IPS-18c (cell line): ENCODE measurements around the gene CDC7.
A peak's percentile ranks its signal among the peaks of the same experiment; 100 is the strongest.
"Not testable (repeated sequence)": the region's sequence is repeated elsewhere in the genome, so short reads cannot be mapped to it uniquely, and the experiment has no call there.

Experiments
- H3K4me3 ChIP-seq: 2 replicates; pipeline ENCODE4 v1.7.0; 2013; ENCODE audit warnings: low read depth, mild to moderate bottlenecking, low read length, moderate library complexity; ENCODE audit not compliant: insufficient read depth
- H3K9me3 ChIP-seq: one replicate; pipeline ENCODE4 v1.6.1; 2013; ENCODE audit warnings: mild to moderate bottlenecking, low read length, moderate library complexity; ENCODE audit not compliant: control insufficient read depth, insufficient read depth

Gene CDC7

GRCh38 chr1:91500756-91501522 is at the start of gene CDC7:
Gene CDC7, plus strand, starts transcription at chr1:91500851. Its CDS starts 866 bp downstream, at chr1:91501717.
- no peaks in the 10 kb centered on the region for H3K9me3 ChIP-seq
- H3K4me3 ChIP-seq = peak within 1 kb of the TSS; percentile 83

DNA sequence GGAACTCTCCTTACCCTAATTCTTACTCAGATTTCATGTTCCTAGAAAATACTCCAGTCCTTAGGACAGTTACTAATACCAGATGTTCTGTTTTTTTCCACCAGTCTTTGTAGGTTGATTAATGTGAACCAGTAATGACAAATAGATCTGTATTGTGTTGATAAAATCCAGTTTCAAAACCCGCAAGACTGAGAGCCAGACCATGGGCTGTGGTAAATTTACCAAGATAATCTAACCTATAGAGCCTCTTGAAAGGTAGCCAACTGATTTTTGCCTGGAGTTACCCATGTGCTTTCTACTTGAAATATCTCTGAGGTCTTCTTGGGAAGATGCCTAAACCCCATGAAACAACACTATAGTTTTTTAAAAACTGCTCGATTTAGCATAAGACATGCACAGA is 46.5 kb upstream of the CDC7 start:
- no peak overlapping the region for H3K4me3 ChIP-seq
- no peaks in the 10 kb centered on the region for H3K9me3 ChIP-seq

- Histone ChIP-seq H3K9me3 (no peaks in the 10 kb centered on the region), H3K4me3 (no peak overlapping the region)
Observed at GRCh38 chr1:91455334-91455733, 45.3 kb upstream of the CDC7 start.

- no peak overlapping the region for H3K4me3 ChIP-seq
Observed at GRCh38 chr1:91455896-91456295, 44.8 kb upstream of the CDC7 start.

GRCh38 chr1:91465350-91465749 is 35.3 kb upstream of the CDC7 start:
- H3K4me3 ChIP-seq, H3K9me3 ChIP-seq: not testable (repeated sequence)

More at GRCh38 chr1:91455896-91456295, 44.8 kb upstream of the CDC7 start:
- no peaks in the 10 kb centered on the region for H3K9me3 ChIP-seq

GRCh38 chr1:91476533-91477217 is 24.0 kb upstream of the CDC7 start:
- Histone ChIP-seq H3K9me3 (no peaks in the 10 kb centered on the region), H3K4me3 (no peak overlapping the region)

GRCh38 chr1:91487469-91487868 is 13.2 kb upstream of the CDC7 start:
- H3K4me3 ChIP-seq = no peak overlapping the region
- H3K9me3 ChIP-seq = no peaks in the 10 kb centered on the region

- H3K9me3 ChIP-seq = no peaks in the 10 kb centered on the region
- H3K4me3 ChIP-seq = no peak overlapping the region
Observed at GRCh38 chr1:91490501-91490900, 10.2 kb upstream of the CDC7 start.

- H3K4me3 ChIP-seq = no peak overlapping the region
- no peaks in the 10 kb centered on the region for H3K9me3 ChIP-seq
Observed at GRCh38 chr1:91498035-91498434, 2.6 kb upstream of the CDC7 start.

- Histone ChIP-seq H3K4me3 (no peak overlapping the region), H3K9me3 (no peaks in the 10 kb centered on the region)
Observed at GRCh38 chr1:91498498-91499245, 2.0 kb upstream of the CDC7 start.

- Histone ChIP-seq H3K4me3 (no peak overlapping the region), H3K9me3 (no peaks in the 10 kb centered on the region)
Observed at GRCh38 chr1:91499346-91499745, 1.3 kb upstream of the CDC7 start.

DNA sequence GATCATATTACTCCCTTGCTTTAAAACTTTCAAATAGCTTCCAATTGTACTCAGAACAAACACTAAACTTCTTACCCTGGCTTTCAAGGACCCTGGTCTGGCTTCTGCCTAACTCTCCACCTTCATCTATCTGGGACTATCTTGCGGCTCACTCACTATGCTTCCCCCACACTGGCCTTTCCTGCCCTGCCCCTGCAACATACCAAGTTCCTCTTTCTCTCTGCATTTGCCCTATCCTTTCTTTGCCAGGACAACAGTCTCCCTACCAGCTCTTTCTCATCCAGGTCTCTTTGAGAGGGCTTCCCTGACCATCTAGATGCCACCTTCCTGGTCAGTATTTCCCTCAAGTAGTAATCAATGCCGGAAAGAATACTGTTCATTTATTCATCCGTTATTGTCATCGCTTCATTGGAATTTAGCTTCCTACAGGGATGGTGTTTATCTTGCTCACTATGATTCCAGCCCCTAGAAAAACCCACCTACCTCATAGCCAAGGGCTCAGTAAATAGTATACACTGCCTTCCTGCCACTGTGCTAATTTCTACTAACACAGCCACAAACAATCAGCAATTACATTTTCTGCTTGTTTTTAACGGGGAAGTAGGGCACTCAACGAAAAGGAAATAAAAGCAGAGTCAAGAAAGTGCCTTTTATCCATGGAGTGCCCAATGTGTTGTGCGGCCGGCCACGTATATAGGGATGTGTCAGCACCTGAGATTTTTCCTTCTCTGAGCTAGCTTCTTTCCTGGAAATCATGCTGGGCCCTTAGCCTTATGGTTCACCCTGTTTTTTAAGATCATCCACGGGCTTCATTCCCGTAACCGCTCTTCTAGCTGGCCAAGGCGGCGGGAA is 521 bp upstream of the CDC7 start:
- H3K9me3 ChIP-seq = no peaks in the 10 kb centered on the region
- peak overlapping the region; percentile 83 for H3K4me3 ChIP-seq

- H3K9me3 ChIP-seq = no peaks in the 10 kb centered on the region
Observed at GRCh38 chr1:91501523-91501851, 836 bp downstream of the CDC7 start.

GRCh38 chr1:91501971-91502671 is 1.5 kb downstream of the CDC7 start:
- H3K9me3 ChIP-seq = no peaks in the 10 kb centered on the region
- H3K4me3 ChIP-seq = peak overlapping the region; percentile 83

More at GRCh38 chr1:91501523-91501851, 836 bp downstream of the CDC7 start:
- H3K4me3 ChIP-seq = peak overlapping the region; percentile 83

DNA sequence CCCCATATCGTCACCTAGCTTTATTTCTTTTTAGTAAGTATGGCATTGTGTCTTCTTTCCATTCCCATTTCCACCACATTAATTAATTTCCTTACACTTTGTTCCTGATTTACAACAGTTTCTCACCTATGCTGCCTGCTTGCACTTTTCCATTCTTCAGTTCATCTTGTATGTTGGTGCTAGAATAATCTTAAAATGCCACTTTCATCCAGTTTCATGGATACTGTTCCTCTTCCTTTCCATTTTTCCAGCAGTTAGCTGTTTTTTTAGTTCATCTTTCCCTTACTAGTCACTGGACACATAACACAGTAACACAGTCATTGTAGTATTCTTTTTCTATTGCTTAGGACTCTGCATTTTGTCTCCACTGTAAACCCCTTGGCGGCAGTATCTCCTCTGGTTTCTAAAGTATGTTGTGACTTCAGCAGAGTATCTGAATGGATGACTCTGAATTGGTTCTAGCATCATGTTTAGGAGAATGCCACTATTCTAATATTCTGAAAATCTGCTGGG is 2.1 kb downstream of the CDC7 start:
- Histone ChIP-seq H3K4me3 (no peak overlapping the region), H3K9me3 (no peaks in the 10 kb centered on the region)

- Histone ChIP-seq H3K4me3 (no peak overlapping the region), H3K9me3 (no peaks in the 10 kb centered on the region)
Observed at GRCh38 chr1:91503332-91503900, 2.8 kb downstream of the CDC7 start.
